OCI-LY1 (cell line): ENCODE measurements around the gene MAGI1.

Experiments used
- H2AFZ ChIP-seq: fragments of 200-600 bp; sonication (generic), shearing (Covaris generic); 2 replicates; pipeline ENCODE4 v1.6.0; 2014; ENCODE audit warnings: antibody characterized with exemption, mild to moderate bottlenecking, low read length
- H3F3A ChIP-seq: fragments of 200-600 bp; sonication (generic), shearing (Covaris generic); 2 replicates; pipeline ENCODE4 v1.6.0; 2014; ENCODE audit warnings: mild to moderate bottlenecking, antibody characterized with exemption, low read length, moderate library complexity; ENCODE audit not compliant: insufficient read depth
- H3K27ac ChIP-seq: fragments of 200-600 bp; sonication (generic); 2 replicates; pipeline ENCODE4 v1.5.1; 2014; ENCODE audit warnings: low read length, mixed run types, mild to moderate bottlenecking, low read depth; ENCODE audit not compliant: poor library complexity, severe bottlenecking
- H3K27me3 ChIP-seq: fragments of 200-600 bp; sonication (generic); 2 replicates; pipeline ENCODE4 v1.6.0; 2014; ENCODE audit warnings: antibody characterized with exemption, mild to moderate bottlenecking, low read length, moderate library complexity; ENCODE audit not compliant: insufficient read depth
- H3K36me3 ChIP-seq: fragments of 200-600 bp; sonication (generic); 2 replicates; pipeline ENCODE4 v1.6.1; 2014; ENCODE audit warnings: mild to moderate bottlenecking, antibody characterized with exemption, low read length, moderate library complexity, mixed read lengths; ENCODE audit not compliant: insufficient read depth
- H3K4me1 ChIP-seq: fragments of 200-600 bp; sonication (generic); 2 replicates; pipeline ENCODE4 v1.5.1; 2014; ENCODE audit warnings: mild to moderate bottlenecking, low read length, moderate library complexity; ENCODE audit not compliant: insufficient read depth, severe bottlenecking
- H3K4me2 ChIP-seq: fragments of 200-600 bp; sonication (generic), shearing (Covaris generic); 2 replicates; pipeline ENCODE4 v1.6.1; 2014; ENCODE audit warnings: low read length
- H3K4me3 ChIP-seq: fragments of 200-600 bp; sonication (generic); 2 replicates; pipeline ENCODE4 v1.5.1; 2014; ENCODE audit warnings: low read length, low read depth, mild to moderate bottlenecking, mixed read lengths; ENCODE audit not compliant: poor library complexity, severe bottlenecking
- H3K79me2 ChIP-seq: fragments of 200-600 bp; shearing (Covaris generic); 2 replicates; pipeline ENCODE4 v1.6.1; 2016; ENCODE audit warnings: mixed run types, low read length, mixed read lengths; ENCODE audit not compliant: insufficient read depth
- H3K9ac ChIP-seq: fragments of 200-600 bp; sonication (generic), shearing (Covaris generic); 2 replicates; pipeline ENCODE4 v1.6.1; 2014; ENCODE audit warnings: mild to moderate bottlenecking, low read length, mixed read lengths
- H3K9me2 ChIP-seq: fragments of 200-600 bp; sonication (generic), shearing (Covaris generic); 2 replicates; pipeline ENCODE4 v1.6.1; 2014; ENCODE audit warnings: low read depth, mild to moderate bottlenecking, low read length, mixed read lengths
- H3K9me3 ChIP-seq: fragments of 200-600 bp; shearing (Covaris generic); 2 replicates; pipeline ENCODE4 v1.6.1; 2014; ENCODE audit warnings: low read length, mixed read lengths
- H4K20me1 ChIP-seq: fragments of 200-600 bp; sonication (generic), shearing (Covaris generic); 2 replicates; pipeline ENCODE4 v1.6.0; 2016; ENCODE audit warnings: mild to moderate bottlenecking, low read length; ENCODE audit not compliant: insufficient read depth
- EZH2 ChIP-seq: fragments of 200-600 bp; sonication (generic), shearing (Covaris generic); IDR thresholded peaks from 2 replicates; pipeline ENCODE4 v1.8.0; 2017; ENCODE audit warnings: borderline replicate concordance, mixed run types, mild to moderate bottlenecking, antibody characterized with exemption, low read length, moderate library complexity, mixed read lengths
- TF ChIP-seq, protein P1 (sequence below): fragments of 200-600 bp; sonication (generic), shearing (Covaris generic); IDR thresholded peaks from 2 replicates; pipeline ENCODE4 v1.5.1; 2017; ENCODE audit warnings: mild to moderate bottlenecking, antibody characterized with exemption, low read length, moderate library complexity, mixed read lengths

The MAGI1 gene

DNA sequence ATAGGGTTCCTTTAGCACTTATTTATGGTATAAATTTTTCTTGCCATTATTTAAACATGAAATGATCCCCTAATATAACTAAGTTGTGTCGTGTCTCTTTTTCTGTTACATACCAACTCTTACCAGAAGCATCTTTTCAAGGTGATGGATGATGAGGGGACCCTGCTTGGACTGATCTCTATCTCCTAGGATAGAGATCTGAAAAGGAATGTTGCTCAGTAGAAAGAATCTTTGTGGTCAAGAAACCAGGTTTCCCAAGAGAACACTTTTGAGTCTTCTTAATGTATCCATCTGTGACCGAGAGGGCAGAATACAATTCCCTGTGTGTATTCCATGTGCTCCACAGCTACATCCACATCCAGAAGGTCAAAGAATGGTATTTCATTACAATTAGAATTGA, 409.7 kb downstream of the MAGI1 start:
- TF ChIP-seq EZH2 = no peak
- TF ChIP-seq, protein P1, sequence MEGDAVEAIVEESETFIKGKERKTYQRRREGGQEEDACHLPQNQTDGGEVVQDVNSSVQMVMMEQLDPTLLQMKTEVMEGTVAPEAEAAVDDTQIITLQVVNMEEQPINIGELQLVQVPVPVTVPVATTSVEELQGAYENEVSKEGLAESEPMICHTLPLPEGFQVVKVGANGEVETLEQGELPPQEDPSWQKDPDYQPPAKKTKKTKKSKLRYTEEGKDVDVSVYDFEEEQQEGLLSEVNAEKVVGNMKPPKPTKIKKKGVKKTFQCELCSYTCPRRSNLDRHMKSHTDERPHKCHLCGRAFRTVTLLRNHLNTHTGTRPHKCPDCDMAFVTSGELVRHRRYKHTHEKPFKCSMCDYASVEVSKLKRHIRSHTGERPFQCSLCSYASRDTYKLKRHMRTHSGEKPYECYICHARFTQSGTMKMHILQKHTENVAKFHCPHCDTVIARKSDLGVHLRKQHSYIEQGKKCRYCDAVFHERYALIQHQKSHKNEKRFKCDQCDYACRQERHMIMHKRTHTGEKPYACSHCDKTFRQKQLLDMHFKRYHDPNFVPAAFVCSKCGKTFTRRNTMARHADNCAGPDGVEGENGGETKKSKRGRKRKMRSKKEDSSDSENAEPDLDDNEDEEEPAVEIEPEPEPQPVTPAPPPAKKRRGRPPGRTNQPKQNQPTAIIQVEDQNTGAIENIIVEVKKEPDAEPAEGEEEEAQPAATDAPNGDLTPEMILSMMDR = no peak
- Histone ChIP-seq H4K20me1 (no peaks in the 10 kb centered on the region), H3K4me1 (no peaks in the 10 kb centered on the region), H3K4me2 (no peak overlapping the region), H3K9me3 (no peaks in the 10 kb centered on the region), H3K9ac (no peak overlapping the region), H3K36me3 (no peaks in the 10 kb centered on the region), H3F3A (no peaks in the 10 kb centered on the region), H3K9me2 (no peaks in the 10 kb centered on the region), H3K79me2 (no peaks in the 10 kb centered on the region), H3K4me3 (no peak overlapping the region), H2AFZ (no peak overlapping the region), H3K27ac (no peak overlapping the region), H3K27me3 (no peaks in the 10 kb centered on the region)

DNA sequence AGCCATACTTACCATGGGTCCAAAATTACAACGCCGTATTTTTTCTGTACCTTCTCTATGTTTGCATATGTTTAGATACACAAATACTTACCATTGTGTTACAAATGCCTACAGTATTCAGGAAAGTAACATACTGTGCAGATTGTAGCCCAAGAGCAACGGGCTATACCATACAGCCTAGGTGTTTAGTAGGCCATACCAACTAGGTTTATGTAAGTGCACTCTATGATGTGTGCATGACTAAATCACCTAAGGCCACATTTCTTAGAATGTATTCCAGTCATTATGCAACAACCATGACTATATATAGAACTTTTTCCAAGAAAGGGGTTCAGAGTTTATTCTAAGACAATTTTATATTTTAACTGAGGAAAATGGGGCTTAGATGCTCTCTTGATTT, 411.7 kb downstream of the MAGI1 start:
- Histone ChIP-seq H3K4me1 (no peaks in the 10 kb centered on the region), H4K20me1 (no peaks in the 10 kb centered on the region), H3K9ac (no peak overlapping the region), H3F3A (no peaks in the 10 kb centered on the region), H3K9me3 (no peaks in the 10 kb centered on the region), H2AFZ (no peak overlapping the region), H3K36me3 (no peaks in the 10 kb centered on the region), H3K27ac (no peak overlapping the region), H3K79me2 (no peaks in the 10 kb centered on the region), H3K27me3 (no peaks in the 10 kb centered on the region), H3K9me2 (no peaks in the 10 kb centered on the region), H3K4me2 (no peak overlapping the region), H3K4me3 (no peak overlapping the region)
- TF ChIP-seq, protein P1 = no peak
- TF ChIP-seq EZH2 = no peak

DNA sequence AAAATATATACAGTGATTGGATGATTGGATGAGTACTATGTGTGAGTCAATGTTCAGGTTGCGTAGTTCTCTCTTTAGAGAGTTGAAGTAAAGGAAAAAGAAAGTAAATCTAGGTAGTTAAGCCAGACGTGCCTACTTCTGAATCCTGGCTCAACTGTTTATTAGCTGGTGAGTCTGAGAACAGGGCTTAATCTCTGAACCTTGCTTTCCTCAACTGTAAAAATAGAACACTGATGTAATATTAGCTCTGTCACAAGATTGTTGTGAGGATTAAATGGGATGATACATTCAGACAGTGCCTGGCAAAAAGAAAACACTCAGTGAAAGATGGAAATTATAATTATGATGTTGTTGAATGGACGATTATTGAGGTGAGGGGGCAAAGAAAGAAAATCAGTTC, 413.4 kb downstream of the MAGI1 start:
- H3K36me3 ChIP-seq = no peaks in the 10 kb centered on the region
- no peak overlapping the region for H3K4me3 ChIP-seq
- H3F3A ChIP-seq = no peaks in the 10 kb centered on the region
- no peak overlapping the region for H2AFZ ChIP-seq
- H3K4me2 ChIP-seq = no peak overlapping the region
- no peaks in the 10 kb centered on the region for H3K9me2 ChIP-seq
- H3K79me2 ChIP-seq = no peaks in the 10 kb centered on the region
- no peak for TF ChIP-seq EZH2
- TF ChIP-seq, protein P1 = no peak
- no peaks in the 10 kb centered on the region for H4K20me1 ChIP-seq
- H3K27me3 ChIP-seq = no peaks in the 10 kb centered on the region
- H3K9ac ChIP-seq = no peak overlapping the region
- H3K27ac ChIP-seq = no peak overlapping the region
- H3K4me1 ChIP-seq = no peaks in the 10 kb centered on the region
- no peaks in the 10 kb centered on the region for H3K9me3 ChIP-seq
